Choroid plexus epithelial cell (primary cell): ENCODE measurements around the gene SLC39A1.

Source experiments
- DNase-seq: peaks from one replicate; pipeline ENCODE4 v3.0.0-alpha.2; 2010; ENCODE audit warnings: low read depth
- H3K4me3 ChIP-seq: 2 replicates; pipeline ENCODE4 v1.5.1; 2011; ENCODE audit warnings: low read depth, mild to moderate bottlenecking, control low read depth, low read length, moderate library complexity
- TF ChIP-seq, protein P1 (sequence below): conservative IDR thresholded peaks from 2 replicates; pipeline ENCODE4 v1.5.1; 2011; ENCODE audit warnings: low read depth, mild to moderate bottlenecking, control low read depth, inconsistent platforms, low read length, moderate library complexity

Gene SLC39A1

DNA sequence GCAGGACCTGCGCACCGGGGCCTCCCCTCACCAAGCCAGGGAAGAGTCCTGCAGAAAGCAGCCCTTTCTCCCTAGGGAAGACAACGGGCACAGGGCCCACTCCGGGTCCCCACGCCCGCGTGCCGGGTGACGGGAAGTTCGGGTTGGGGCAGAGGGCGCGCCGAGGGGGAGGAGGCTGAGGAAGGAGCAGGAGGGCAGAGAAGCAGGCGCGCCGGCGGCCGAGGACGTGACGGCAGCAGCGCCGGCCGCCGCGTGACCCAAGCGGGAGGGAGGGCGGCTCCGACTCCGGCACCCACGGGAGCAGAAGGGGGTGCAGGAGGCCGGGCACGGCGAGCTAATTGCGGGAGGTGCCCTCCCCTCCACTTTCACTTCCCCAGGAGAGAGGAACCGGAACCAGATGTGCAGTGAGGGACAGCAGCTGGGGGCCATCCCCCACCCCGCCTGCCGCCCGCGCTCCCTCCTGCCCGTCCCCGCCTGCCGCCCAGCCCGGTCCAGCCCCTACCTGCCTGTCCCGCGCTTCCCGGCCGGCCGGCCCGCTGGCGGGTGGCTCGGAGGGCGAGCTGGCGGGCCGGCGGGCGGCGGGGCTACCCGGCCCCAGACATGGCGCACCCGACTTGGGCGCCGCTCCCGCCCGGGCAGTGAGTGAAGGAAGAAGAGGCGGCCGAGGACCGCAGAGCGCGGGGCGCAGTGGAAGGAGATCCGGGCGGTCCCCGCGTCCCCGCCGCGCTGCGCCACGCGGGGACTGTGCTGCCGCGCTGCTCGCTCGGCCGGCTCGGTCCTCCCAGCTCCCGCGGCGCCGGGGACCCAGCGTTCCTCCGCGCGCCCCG is 17.3 kb downstream of the SLC39A1 start:
- peak overlapping the region; percentile 78 for H3K4me3 ChIP-seq
- TF ChIP-seq, protein P1, sequence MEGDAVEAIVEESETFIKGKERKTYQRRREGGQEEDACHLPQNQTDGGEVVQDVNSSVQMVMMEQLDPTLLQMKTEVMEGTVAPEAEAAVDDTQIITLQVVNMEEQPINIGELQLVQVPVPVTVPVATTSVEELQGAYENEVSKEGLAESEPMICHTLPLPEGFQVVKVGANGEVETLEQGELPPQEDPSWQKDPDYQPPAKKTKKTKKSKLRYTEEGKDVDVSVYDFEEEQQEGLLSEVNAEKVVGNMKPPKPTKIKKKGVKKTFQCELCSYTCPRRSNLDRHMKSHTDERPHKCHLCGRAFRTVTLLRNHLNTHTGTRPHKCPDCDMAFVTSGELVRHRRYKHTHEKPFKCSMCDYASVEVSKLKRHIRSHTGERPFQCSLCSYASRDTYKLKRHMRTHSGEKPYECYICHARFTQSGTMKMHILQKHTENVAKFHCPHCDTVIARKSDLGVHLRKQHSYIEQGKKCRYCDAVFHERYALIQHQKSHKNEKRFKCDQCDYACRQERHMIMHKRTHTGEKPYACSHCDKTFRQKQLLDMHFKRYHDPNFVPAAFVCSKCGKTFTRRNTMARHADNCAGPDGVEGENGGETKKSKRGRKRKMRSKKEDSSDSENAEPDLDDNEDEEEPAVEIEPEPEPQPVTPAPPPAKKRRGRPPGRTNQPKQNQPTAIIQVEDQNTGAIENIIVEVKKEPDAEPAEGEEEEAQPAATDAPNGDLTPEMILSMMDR: no peak
- DNase-seq: peak; percentile 75

DNA sequence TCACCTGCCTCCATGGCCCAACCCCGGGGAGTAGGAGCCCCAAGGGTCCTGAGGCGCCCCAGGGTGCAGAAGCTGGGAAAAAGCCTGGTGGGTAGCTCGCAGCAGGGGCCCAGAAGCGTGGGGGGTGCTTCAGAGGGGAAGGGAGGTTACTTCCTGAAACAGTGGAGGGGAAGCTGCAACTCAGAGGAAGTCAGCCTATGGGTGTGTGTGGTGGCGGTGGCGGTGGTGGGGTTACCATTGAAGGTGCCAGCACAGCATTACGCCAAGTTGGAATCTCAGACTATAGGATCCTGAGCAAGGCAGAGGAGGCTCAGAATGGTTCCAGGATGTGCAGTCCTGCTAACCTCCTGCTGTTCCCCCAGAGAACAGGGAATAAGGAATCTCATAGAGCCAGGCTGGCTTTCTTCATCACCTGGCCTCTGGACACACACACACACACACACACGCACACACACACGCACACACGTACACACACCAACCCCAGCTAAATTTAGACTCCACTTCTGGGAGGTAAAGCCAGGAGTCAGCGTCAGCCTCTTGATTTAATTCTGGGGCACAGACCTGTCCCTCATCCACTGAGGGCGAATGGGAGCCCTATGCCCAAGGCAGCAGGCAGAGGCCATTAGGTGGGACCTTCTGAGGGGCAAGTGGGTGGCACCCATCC is 18.1 kb downstream of the SLC39A1 start:
- peak; percentile 70 for DNase-seq
- TF ChIP-seq, protein P1: no peak
- H3K4me3 ChIP-seq: peak overlapping the region; percentile 78

DNA sequence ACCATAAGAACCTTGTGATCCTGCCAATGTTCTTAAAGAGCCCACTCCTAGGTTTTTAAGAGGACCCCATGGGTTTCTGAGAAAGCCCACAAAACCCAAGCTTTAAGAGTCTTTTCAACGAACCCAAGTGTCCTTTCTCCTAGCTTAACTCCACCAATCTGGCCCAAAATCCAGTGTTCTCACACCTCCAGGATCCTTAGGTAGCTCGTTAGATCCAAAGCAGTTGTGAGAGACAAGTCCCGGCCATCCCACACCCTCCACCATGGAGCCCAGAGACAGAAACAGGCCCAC is 18.6 kb downstream of the SLC39A1 start:
- no peak for DNase-seq
- TF ChIP-seq, protein P1: no peak
- H3K4me3 ChIP-seq: no peak overlapping the region

DNA sequence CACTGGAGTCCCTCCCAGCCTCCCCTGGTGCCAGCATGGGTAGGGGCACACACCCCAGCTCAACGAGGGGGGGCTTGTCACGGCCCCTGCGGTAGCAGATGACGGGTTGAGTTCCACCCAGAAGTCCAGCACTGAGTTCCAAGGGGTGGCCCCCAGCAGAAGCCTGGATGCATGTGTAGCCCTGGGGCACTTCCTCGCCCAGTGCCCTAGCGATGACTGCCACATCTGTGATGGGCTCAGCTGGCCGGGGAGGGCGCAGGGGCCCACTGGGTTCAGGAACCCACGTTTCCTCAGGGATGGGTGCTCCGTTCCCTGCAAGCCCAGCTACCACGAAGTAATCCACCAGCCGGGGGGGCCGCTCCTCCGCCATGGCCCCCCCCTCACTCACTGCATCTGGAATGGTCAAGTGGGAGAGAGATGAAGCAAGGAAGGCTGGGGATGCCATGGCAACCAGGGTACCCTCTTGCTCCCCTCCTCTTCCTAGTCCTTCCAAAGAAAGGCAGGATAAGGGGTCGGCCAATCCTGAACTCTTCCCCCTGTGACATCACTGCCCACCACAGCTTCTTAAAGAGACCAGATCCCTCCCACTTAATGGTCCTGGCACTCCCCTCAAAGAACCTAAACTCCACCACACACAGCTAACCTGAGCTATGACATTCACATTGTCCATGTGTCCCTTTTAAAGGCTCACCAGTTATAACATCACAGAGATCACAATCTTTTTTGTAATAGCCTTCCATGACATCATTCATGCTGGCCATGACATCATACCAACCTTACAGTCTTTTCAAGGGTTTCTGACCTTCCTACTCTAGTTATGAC is 19.1 kb downstream of the SLC39A1 start:
- no peak overlapping the region for H3K4me3 ChIP-seq
- TF ChIP-seq, protein P1: no peak
- DNase-seq: no peak

DNA sequence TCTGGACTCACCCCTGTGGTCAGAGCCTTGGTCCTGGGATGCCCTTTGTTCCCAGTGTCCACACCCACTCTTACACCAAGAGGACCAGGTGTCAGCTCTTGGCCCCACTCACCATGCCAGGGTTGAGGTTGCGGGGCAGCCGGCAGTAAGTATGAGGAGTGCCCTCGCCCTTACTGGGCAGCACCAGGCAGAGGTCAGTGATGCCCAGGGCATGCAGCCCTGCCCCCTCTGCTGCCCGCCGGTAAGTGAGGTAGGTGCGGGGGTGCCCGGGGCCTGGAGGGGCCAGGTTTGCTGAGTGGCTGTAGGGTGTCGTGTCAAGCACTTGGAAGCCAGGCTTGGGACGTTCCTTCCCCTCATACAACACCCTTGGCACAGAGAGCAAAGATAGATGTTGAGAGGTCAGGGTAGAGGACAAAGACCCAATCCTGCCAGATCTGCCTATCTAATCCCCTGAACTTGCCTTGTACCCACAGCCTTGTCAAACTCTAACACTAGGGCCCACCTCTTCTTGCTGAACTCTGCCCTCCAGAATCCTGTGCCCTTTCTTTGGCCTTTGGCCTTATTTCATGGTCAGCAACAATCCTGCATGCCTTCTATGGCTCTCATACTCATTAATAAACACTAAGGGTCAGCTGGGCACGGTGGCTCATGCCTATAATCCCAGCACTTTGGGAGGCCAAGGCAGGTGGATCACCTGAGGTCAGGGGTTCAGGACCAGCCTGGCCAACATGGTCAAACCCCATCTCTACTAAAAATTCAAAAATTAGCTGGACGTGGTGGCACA is 20.4 kb downstream of the SLC39A1 start:
- H3K4me3 ChIP-seq: no peak overlapping the region
- TF ChIP-seq, protein P1: no peak
- DNase-seq: no peak

DNA sequence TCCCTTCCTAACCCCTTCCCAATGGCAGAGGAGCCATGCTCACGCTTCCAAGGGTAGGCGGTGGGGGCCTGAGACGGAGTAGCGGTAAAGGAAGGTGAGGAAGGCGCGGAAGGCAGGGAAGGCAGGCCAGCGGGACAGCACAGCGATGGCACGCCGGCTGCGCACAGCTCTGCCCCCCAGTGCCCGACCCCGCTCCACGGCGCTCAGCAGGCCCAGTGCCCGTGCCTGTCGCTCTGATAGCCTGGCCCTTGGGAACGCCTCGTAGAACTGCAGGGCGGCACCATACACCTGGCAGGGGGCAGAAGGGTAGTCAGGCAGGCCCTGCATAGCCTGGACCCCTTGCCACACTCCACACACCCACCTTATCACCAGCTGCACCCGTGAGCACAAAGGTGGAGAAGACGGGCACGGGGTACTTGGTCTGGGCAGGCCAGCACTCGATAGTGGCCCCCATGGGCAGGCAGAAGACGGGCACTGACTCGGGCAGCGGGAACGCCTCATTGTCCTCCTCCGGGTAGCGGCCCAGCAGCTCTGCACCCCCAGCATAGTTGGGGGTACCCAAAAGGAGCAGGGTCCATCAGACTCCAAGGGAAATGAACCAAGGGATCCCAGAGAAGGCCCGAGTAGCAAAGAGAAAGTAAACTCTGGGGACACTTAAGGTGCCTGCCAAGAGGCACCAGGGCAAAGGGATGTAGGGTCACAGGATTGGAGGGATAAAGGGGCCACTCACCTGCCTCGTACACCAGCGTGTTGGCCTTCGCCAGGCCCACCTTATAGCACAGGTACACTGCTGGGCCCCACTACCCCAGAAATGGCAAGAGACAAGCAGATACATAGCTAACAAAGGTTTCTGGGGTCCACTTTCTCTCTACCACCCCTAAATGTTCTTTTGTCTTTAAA is 21.3 kb downstream of the SLC39A1 start:
- H3K4me3 ChIP-seq: no peak overlapping the region
- DNase-seq: no peak
- TF ChIP-seq, protein P1: no peak
